Stimulated activated CD8-positive, alpha-beta memory T cell treated with anti-CD3 and anti-CD28 coated beads, Interleukin-15, amount 100 ng/mL, for 48 hours (primary cell): Measurements from ENCODE around the gene LCN12.

ENCODE experiments used
- DNase-seq, 2 donors: peaks; one replicate each; pipeline ENCODE4 v3.0.0-alpha.2; 2020; ENCODE audit warnings: low read depth in 2 of 2

The LCN12 gene

DNA sequence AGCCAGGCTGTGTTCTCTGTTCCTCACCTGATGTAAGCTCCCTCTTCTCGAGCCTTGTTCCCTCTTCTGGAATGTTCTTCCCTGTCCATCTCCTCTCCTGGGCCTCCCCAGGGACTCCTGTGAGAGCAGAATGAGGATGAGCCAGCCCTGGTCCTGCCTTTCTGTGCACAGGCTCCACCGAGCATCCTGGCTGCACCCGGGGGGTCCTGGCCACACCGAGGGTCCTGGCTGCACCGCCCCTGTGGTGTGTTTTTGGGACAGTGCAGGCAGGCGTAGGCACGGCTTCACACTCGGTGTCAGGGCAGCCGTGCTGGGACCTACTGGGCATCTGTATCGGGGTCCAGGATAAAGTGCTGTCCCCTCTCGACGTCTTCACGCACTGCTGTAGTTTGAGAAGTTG, 25.3 kb upstream of the LCN12 start:
- DNase-seq, result no peak

DNA sequence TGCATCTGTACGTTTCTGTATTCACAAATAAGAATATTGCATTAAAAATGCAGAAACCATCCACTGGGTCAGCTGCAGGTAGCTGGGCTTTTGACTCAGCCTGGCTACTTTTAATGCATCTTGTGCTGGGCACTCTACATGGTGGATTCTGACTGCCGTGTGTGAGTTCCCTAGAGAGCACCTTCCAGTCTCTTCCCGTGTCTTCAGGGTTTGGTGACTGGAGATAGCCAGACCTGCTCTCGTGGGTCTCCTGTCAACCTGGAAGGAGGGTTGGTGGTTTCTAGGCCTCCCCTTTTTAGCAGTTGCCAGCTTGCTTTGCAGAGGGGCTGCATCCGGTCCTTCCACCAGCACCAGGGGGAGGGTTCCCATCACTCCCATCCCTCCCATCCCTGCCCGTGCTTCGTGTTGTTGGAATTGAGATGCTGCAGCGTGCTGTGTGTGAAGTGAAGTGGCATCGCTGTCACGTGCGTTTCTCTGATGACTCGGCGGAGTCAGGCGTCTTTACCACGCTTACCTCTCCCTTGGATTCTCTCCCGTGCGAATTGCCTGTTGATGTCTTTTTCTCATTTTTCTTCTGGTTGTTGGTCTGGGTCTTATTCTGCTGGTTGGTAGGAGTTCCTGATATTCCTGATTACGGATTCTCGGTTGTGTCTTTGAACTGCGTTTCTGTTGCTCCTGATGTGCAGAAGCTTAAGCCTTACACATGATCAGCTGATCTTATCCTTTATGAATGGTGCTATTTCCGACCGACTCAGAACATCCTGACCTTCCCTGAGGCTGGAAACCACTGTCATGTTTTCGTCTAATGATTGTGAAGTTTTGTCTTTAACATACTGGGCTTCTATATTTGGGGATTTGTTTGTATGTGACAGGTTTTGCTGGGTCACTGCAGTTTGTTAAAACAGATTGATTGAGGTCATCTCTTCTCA, 24.5 kb upstream of the LCN12 start:
- no peak for DNase-seq

DNA sequence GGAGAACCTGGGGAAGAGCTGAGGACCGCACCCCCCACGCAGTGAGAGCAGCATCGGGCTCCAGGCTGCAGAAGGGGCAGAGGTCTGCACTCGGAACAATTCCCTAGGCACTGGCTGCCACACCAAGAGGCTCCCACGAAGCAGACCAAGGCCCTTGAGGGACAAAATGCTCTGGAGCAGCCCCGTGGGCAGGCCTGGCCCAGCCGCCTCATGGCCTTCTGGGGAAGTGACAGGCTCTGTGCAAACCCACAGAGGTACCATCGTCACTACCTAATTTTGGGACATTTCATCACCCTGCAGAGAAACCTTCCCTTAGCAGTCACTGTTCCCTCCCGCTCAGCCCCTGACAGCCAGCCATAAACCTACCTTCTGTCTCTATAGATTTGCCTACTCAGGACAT, 23.5 kb upstream of the LCN12 start:
- DNase-seq, result no peak

DNA sequence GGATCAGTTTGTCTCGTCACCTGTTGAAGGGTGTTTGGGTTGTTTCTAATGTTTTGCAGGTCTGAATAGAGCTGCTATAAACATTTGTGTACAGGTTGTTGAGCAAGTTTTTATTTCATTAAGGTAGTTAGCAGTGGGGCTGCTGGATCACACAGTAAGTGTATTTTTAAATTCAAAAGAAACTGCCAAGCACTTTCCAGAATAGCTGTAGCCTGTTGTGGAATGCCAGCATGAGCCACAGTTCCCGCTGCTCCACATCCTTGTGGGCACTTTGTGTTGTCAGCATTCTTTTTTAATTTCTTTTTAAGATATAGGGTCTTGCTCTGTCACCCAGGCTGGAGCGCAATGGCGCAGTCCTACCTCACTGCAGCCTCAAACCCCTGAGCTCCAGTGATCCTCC, 22.1 kb upstream of the LCN12 start:
- DNase-seq, result no peak

DNA sequence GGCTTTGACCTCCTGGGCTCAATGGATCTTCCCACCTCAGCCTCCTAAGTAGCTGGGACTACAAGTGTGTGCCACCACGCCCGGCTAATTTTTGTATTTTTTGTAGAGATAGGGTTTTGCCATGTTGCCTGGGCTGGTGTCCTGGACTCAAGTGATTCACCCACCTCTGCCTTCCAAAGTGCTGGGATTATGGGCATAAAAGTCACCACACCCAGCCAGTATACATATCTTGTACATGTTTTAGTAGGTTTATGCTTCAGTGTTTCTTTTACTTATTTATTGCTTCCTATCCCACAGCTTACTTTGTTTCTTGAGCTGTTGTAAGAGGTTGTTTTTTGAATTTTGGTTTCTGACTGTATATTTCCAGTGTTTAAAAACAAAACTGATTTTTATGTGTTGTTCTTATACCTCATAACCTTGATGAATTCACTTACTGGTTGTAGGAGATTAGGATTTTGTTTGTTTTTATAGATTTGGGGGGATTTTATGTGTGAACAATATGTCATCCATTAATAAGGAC, 20.4 kb upstream of the LCN12 start:
- no peak for DNase-seq

DNA sequence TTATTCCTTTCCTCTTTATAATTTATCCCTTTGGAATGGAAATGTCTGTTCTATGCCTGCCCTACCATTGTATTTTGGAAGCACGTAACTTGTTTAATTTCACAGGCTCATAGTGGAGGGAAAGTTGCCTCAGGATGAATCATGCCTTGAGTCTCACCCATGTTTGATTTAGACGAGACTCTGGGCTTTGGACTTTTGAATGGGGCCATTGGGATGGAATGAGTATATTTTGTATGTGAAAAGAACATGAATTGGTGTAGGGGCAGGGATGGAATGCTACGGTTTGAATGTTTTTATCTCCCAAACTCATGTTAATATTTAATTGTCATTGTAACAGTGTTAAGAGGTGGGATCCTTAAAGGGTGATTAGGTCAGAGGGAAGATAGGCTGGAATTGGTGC, 17.8 kb upstream of the LCN12 start:
- DNase-seq, result no peak

DNA sequence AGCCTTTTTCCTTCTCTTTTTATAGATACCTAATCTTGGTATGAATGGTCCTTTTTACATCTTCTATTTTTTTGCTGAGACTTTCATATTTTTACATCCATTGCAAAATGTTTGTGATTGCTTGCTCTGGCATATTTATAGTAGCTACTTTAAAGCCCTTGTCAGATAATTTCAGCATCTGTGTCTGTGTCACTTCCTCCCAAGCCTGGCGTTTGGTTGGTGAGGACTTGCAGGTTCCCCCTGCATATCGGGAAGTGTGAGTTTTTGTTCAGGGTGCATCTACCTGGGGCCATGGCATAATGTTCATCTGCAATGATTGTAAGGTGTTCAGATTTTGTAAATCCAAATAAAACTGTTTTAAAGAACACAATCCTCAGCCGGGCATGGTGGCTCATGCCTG, 16.4 kb upstream of the LCN12 start:
- DNase-seq, result no peak

DNA sequence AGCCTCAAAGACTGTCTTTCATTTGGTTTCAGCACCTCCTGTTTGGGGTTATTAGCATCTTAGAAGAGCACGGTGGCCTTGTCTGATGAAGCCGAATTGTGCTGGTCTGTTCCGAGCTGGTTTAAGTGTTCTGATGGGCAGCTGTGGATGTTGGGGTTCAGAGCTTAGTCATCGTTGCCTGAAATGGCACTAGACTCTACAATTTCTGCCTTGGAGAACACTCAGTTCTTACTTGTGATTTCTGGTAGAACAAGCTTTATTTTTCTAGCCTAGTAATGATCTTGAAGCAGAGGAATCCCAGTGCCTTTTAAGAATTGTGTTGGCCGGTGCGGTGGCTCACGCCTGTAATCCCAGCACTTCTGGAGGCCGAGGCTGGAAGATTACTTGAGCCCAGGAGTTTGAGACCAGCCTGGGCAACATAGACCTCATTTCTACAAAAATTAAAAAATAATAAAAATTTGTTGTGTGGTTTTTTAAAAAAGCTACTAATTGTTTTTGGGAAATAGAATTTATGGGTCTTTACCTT, 15.4 kb upstream of the LCN12 start:
- DNase-seq, result no peak

DNA sequence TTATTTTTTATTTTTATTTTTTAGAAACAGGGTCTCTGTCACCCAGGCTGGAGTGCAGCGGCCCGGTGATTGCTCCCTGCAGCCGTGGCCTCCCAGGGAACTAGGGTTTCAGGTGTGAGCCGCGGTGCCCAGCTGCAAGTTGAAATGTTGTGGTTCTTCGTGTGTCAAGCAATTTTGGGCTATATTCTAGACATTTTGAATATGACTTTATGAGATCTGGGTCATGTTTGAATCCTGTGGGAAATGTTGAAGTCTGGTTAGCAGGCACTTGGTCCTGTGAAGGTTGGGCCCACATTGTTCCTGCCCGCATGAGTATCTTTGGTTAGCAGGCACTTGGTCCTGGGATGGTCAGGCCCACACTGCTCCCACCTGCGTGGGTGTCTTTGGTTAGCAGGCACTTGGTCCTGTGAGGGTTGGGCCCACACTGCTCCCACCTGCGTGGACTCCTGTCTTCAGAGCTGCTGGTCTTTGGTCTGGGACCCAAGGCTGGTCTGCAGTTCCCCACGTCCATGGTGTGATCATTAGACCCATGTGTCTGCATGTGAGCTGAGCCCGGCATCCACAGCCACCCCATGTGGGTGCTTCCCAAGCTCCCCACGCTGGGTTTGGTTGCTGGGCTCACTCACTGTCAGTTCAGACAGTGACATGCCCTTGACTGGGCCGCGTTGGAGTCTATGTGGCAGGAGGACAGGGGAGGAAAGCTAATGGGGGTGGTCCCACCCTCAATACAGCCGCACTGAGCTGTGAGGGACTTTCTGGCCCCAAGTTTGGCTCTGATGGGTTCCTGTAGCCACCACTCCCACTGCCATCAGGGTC, 14.7 kb upstream of the LCN12 start:
- DNase-seq, result no peak

DNA sequence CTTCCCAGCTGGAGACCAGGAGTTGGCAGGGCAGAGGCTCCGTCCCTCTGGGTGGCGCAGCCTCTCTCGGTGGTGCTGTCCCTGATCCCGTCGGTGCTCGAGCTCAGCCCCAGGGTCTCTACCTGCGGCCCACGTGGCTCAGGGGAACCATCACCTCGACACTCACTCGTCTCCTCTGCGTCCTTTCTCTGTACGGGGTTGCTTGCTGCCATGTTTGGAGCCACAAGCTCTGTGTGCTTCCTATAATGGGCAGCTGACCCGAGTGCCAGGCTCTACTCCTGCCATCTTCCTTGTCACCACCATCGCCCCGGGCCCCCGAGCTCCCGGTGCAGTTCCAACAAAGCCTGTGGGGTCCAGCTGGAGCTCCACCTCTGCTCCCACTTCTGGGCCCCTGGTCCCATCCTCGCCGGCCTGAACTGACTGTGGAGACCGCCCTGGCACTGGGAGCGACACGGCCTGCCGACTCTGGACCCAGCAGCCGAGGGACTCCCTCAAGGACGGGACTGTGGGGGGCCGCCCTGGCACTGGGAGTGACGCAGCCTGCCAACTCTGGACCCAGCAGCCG, 12.6 kb upstream of the LCN12 start:
- DNase-seq, result no peak

DNA sequence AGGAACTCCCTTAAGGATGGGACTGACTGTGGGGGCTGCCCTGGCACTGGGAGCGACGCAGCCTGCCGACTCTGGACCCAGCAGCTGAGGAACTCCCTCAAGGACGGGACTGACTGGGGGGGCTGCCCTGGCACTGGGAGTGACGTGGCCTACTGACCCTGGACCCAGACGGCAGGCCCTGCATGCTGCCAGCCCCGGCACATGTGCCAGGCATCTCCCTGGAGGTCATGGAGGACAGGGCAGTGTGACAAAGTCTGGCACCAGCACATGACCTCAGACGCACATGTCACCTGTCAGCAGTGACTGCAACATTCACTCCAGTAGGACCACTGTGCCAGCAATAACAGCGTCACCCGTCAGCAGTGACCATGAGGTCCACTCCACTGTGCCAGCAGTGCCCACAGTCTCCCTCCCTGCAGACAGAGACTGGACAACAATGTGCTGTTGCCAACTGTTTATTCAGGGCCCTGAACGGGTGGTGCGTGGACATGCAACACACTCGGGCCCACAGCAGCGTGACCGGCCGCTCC, 12.0 kb upstream of the LCN12 start:
- DNase-seq, result no peak

DNA sequence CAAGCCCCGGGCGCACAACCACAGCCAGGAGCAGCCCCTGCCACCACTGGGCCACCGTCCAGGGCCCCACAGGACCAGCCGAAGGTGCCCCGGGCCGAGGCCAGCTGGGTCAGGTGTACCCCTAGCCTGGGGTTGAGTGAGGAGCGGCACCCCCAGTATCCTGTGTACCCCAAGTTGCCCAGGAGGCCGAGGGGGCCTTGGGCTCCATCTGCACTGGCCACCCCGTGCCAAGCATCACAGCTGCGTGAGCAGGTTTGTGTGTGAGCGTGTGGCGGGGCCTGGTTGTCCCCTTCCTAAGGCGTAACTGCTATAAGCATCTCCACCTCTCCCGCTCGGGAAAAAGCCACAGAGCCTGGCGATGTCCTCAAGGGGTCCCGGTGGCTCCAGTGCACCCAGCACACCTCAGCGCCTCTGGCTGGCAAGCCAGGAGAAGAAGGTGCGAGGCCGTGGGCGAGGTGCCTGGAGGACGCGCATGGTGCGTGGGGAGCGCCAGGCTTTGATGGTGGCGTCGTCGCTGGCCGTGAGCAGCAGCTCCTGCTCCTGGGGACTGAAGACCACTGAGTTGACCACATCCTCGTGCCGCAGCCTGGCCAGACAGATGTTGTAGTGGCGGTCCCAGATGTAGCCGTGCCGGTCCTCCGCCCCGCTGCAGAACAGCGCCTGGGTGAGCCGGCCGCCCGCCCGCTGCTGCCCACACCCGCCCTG, 11.4 kb upstream of the LCN12 start:
- no peak for DNase-seq

DNA sequence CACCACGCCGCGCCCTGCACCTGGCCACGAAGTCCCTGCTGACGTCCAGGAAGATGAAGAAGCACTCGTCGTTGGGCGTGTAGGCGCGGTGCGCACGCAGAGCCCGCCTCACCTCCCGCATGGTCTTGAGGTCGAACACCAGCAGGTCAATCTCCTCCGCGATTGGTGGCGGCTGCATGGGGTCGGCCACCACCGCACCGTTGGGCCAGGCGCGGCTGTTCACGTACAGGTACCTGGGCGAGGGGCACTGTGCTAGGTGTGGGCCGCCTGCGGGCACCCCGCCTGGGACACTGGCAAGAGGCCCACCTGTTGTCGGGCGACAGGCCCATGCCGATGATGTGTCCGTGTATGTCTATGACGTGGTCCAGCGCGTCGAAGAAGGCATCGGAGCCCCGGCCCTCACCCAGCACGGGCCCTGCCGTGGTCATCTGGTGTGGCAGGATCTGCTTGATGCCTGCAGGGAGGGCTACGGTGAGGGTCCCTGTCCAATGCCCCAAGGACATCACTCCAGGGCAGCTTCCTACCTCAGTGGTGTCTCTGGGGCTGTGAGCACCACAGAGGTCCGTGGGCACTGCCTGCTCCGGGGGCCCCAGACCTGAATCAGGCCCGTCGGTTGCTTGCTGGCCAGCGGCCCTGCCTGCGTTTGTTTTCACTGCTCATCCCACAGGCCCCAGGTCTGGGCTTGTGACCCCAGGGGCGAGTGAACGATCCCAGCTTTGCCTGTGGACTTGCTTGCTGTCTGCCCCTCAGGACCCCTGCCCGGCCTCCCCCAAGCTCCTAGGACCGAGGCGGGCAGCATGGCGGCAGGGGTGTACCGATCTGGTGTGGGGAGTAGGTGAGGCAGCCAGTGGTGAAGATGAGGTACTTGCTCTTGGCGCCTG, 10.6 kb upstream of the LCN12 start:
- no peak for DNase-seq

DNA sequence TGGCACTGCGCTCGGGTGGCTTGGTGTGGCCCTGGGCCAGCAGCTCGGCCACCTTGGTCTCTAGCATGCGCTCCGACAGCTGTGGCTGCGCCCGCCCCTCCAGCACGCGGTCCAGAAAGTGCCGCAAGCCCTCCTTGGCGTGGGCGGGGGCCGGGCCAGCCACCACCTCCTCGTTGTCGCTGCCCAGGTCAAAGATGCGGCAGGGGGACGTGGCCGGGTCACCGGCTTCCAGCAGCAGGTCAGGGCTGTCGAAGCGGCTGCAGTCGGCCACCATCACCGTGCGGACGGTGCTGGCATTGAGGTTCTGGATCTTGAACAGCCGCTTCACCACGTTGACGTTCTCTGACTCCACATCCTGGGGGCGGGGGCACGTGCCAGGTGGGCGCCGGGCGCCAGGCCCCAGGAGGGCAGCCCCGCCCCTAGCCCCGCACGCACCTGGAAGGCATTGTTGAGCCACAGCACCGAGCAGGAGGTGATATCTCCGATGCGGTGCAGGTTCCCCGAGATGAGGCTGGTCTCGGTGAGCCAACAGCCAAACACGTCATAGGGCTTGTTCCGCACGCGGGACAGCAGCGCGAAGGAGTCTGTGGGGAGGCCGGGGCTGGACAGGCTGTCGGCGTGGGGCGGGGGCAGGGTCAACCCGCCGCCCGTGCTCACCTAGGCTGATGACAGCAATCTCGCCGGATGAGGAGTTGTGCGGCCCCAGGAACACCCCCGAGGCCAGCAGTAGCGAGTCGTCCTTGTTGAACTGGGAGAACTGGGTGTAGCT, 9.8 kb upstream of the LCN12 start:
- DNase-seq, result no peak

DNA sequence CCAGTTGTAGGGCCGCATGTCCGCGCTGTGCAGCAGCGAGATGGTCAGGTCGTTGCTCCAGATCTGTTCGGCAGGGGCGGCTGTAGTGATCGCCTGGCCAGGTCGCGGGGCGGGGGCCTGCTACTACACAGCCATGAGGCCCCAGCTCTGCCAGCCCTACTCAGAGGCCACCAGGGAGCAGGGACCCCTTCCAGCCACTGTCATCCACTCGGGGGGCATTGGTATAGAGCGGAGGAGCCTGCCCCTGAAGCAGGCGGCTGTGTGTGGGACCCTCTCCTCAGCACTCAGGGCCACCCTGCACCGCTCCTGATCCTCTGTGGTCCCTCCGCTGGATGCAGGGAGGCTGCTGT, 9.2 kb upstream of the LCN12 start:
- DNase-seq, result no peak

DNA sequence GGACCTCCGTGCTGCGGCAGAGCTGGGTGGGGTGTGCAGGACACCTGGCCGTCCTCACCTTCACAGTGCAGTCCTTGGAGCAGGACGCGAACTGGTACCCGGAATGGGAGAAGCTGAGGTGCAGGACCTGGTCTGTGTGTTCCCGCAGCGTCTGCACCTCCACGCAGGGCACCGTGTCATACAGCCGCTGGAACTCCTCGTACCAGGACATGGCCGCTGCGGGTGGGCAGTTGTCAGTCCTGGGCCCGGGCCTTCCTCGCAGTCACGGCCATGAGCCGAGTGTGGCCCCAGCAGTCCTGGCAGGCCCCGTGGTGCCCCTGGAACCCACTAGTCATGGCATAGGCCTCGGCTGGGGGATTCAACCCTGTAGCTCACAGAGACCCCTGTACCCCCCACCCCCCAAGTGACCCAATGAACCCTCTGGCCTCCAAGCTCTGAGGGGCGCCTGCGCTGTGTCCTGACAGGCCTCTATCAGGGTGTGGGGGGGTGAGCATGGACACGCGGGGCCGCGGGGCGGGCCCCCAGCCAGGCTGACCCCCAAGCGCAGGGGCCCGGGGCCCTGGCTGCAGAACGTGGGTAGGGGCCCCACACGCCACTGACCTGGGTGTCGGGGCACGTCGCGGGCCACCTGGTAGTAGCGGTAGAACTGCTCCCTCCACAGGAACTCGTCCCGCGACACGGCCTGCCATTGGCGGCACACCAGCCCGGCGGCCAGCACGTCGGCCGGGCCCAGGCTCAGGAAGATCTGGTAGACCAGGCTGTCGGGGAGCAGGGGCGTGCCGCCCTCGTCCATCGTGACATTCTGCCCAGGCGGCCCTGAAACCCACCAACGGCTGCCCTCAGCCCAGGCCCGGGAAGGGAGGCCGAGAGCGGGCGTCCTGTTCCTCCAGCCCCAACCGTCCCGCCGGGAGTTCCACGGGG, 8.5 kb upstream of the LCN12 start:
- peak in 1 of 2 donors; percentile 17 for DNase-seq

DNA sequence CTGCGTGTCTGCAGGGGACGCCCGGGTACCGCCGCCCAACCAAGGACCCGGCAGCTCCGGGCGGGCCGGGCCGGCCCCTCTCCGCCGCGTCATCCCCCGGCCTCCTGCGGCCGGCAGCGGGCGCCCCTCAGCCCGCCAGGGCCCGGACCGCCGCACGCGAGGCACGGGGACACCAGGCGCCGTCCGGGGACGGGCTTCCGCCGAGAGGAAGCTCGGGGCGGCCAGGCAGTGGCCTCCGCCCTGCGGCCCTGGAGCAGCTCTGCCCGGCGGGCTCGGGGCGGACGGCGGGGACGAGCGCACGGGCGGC, 7.9 kb upstream of the LCN12 start:
- DNase-seq, result no peak

DNA sequence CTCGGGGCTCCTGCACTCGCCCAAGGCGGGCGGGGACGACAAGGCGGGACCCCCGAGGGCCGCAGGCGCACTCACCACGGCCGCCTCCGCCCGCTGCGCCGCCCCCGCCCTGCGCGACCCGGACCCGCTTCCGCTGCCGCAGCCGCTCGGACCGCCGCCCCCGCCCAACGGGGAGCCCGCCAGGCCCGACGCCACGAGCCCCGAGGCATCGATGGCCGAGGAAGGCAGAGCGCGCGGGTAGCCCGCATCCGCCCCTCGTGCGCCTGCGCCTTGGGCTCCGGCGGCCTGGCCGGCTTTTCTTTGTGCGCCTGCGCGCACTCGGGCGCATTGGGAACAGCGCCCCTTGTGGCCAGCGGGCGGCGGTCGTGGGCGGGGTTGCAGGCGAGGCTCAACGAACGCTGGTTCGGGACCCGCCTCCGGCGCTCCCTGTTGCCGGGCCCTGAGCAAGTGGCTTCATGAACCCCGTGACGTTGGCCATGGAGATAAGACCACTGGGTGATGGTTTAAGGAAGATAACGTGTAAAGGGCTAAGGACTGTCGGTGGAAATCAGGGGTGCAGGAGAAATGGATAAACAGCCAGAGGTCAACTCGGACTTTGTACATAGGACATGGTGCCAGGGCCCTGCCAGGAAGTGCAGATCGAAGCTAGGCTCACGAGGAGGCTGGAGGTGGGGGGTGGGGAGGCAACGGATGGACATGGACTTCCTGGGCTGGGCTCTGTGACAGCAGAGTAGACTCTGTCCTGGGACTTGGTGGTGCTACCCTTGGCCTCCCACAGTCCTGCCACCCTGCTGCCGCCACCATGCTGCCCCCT, 7.3 kb upstream of the LCN12 start, which contains the start of the genes C8G and FBXW5:
C8G (plus strand) TSS at position 725 of the 814 bp plus-strand sequence; CDS start at position 803, 78 bp downstream.
FBXW5 (minus strand) TSS at position 220 of the 814 bp plus-strand sequence. CDS start 655 bp downstream, outside the sequence.
- peak; percentile 94 to 98 for DNase-seq
